IMR-90 (cell line): ENCODE results near the gene TRIO.

Experiments used
- BHLHE40 ChIP-seq: fragments of 150-350 bp; IDR thresholded peaks from 2 replicates; pipeline ENCODE4 v1.6.1; 2016; ENCODE audit warnings: mild to moderate bottlenecking, low read depth, low read length
- CEBPB ChIP-seq: IDR thresholded peaks from 2 replicates; pipeline ENCODE4 v1.6.1; 2012; ENCODE audit warnings: low read depth, low read length, improper control_type of control experiment
- CHD1 ChIP-seq: IDR thresholded peaks from 2 replicates; pipeline ENCODE4 v1.6.1; 2012; ENCODE audit warnings: low read depth, low read length, improper control_type of control experiment
- ELK1 ChIP-seq: fragments of 150-350 bp; IDR thresholded peaks from 2 replicates; pipeline ENCODE4 v1.6.1; 2016; ENCODE audit warnings: low read depth, mild to moderate bottlenecking, low read length, moderate library complexity, borderline replicate concordance
- MAFK ChIP-seq: IDR thresholded peaks from 2 replicates; pipeline ENCODE4 v1.6.1; 2012; ENCODE audit warnings: low read depth, low read length, improper control_type of control experiment
- MAZ ChIP-seq: IDR thresholded peaks from 2 replicates; pipeline ENCODE4 v1.6.1; 2012; ENCODE audit warnings: low read depth, mild to moderate bottlenecking, low read length, improper control_type of control experiment, moderate library complexity, borderline replicate concordance
- NFE2L2 ChIP-seq: fragments of 150-350 bp; IDR thresholded peaks from 2 replicates; pipeline ENCODE4 v1.6.1; 2016; ENCODE audit warnings: low read depth, mild to moderate bottlenecking, low read length
- POLR2A ChIP-seq: IDR thresholded peaks from 2 replicates; pipeline ENCODE4 v1.6.1; 2012; ENCODE audit warnings: mild to moderate bottlenecking, low read depth, low read length
- RAD21 ChIP-seq: IDR thresholded peaks from 2 replicates; pipeline ENCODE4 v1.6.1; 2012; ENCODE audit warnings: low read length, improper control_type of control experiment
- RCOR1 ChIP-seq: IDR thresholded peaks from 2 replicates; pipeline ENCODE4 v1.6.1; 2012; ENCODE audit warnings: mild to moderate bottlenecking, low read length, improper control_type of control experiment; ENCODE audit not compliant: insufficient replicate concordance
- RFX5 ChIP-seq: IDR thresholded peaks from 2 replicates; pipeline ENCODE4 v1.8.0; 2012; ENCODE audit warnings: low read depth, mild to moderate bottlenecking, low read length, moderate library complexity
- SMC3 ChIP-seq: fragments of 150-350 bp; IDR thresholded peaks from 2 replicates; pipeline ENCODE4 v1.6.1; 2016; ENCODE audit warnings: low read depth, mild to moderate bottlenecking, antibody characterized with exemption, low read length, moderate library complexity
- USF2 ChIP-seq: fragments of 150-350 bp; IDR thresholded peaks from 2 replicates; pipeline ENCODE4 v1.6.1; 2017; ENCODE audit warnings: mild to moderate bottlenecking, antibody characterized with exemption, low read length, low read depth
- TF ChIP-seq, protein P1 (sequence below): conservative IDR thresholded peaks from 2 replicates; pipeline ENCODE4 v1.5.1; 2012; ENCODE audit warnings: mild to moderate bottlenecking, low read depth, low read length, improper control_type of control experiment

- TF ChIP-seq RAD21 = no peak
- TF ChIP-seq, protein P1, sequence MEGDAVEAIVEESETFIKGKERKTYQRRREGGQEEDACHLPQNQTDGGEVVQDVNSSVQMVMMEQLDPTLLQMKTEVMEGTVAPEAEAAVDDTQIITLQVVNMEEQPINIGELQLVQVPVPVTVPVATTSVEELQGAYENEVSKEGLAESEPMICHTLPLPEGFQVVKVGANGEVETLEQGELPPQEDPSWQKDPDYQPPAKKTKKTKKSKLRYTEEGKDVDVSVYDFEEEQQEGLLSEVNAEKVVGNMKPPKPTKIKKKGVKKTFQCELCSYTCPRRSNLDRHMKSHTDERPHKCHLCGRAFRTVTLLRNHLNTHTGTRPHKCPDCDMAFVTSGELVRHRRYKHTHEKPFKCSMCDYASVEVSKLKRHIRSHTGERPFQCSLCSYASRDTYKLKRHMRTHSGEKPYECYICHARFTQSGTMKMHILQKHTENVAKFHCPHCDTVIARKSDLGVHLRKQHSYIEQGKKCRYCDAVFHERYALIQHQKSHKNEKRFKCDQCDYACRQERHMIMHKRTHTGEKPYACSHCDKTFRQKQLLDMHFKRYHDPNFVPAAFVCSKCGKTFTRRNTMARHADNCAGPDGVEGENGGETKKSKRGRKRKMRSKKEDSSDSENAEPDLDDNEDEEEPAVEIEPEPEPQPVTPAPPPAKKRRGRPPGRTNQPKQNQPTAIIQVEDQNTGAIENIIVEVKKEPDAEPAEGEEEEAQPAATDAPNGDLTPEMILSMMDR = no peak
- TF ChIP-seq BHLHE40 = no peak
- no peak for TF ChIP-seq RFX5
- no peak for TF ChIP-seq USF2
- no peak for TF ChIP-seq MAFK
- TF ChIP-seq ELK1 = no peak
- no peak for TF ChIP-seq SMC3
- TF ChIP-seq MAZ = no peak
- no peak for TF ChIP-seq NFE2L2
- no peak for TF ChIP-seq RCOR1
- no peak for TF ChIP-seq POLR2A
- TF ChIP-seq CHD1 = no peak
- no peak for TF ChIP-seq CEBPB
Observed at GRCh38 chr5:14369780-14370179, 226.6 kb downstream of the TRIO start.
